K562 (cell line): ENCODE measurements around the gene LDLRAD1.

Experiments used
- CREB1 ChIP-seq, 2 experiments: sonication (generic) in 1 of 2; formaldehyde crosslinking in 1 of 2; IDR thresholded peaks; 2 replicates each; pipeline versions ENCODE4 v1.6.1 to v1.8.0; 2012 to 2022; ENCODE audit warnings: inconsistent platforms in 1 of 2, mild to moderate bottlenecking in 1 of 2, missing genetic modification reagents in 1 of 2, moderate library complexity in 1 of 2
- EZH2 ChIP-seq: IDR thresholded peaks from 2 replicates; pipeline ENCODE4 v1.6.1; 2012; ENCODE audit warnings: low read depth, mild to moderate bottlenecking, inconsistent platforms, low read length, borderline replicate concordance
- FOXJ3 ChIP-seq: sonication (generic); formaldehyde crosslinking; IDR thresholded peaks from 2 replicates; pipeline ENCODE4 v1.4.0; 2020; ENCODE audit warnings: mild to moderate bottlenecking, missing genetic modification reagents
- FOXP1 ChIP-seq: sonication (generic); formaldehyde crosslinking; IDR thresholded peaks from 2 replicates; pipeline ENCODE4 v1.8.0; 2022; ENCODE audit warnings: mild to moderate bottlenecking, missing genetic modification reagents
- MCM7 ChIP-seq, 2 experiments: fragments of 450-650 bp; IDR thresholded peaks; 2 replicates each; pipeline ENCODE4 v1.6.1; 2016 to 2018
- NR3C1 ChIP-seq: sonication (generic); formaldehyde crosslinking; IDR thresholded peaks from 2 replicates; pipeline ENCODE4 v1.8.1; 2022; ENCODE audit warnings: missing genetic modification reagents
- RB1 ChIP-seq: fragments of 450-650 bp; IDR thresholded peaks from 2 replicates; pipeline ENCODE4 v1.6.1; 2017; ENCODE audit warnings: low read depth, mild to moderate bottlenecking
- XRCC3 ChIP-seq: fragments of 450-650 bp; IDR thresholded peaks from 2 replicates; pipeline ENCODE4 v1.6.1; 2017; ENCODE audit warnings: mild to moderate bottlenecking, moderate library complexity
- ZNF436 ChIP-seq: fragments of 250-450, 450-650 bp; sonication (Bioruptor Pico); formaldehyde crosslinking; IDR thresholded peaks from 2 replicates; pipeline ENCODE4 v1.7.0; 2020; ENCODE audit warnings: mild to moderate bottlenecking
- TF ChIP-seq, protein P1 (sequence below), 3 experiments: IDR thresholded peaks in 2 of 3; conservative IDR thresholded peaks in 1 of 3; 2 replicates each; pipeline ENCODE4 v1.5.1; 2011 to 2012; ENCODE audit warnings: low read length in 3 of 3, mild to moderate bottlenecking in 3 of 3, control low read depth in 2 of 3, improper control_type of control experiment in 1 of 3, inconsistent platforms in 1 of 3, low read depth in 1 of 3, mixed read lengths in 1 of 3, moderate library complexity in 1 of 3; ENCODE audit not compliant: insufficient read depth in 2 of 3

DNA sequence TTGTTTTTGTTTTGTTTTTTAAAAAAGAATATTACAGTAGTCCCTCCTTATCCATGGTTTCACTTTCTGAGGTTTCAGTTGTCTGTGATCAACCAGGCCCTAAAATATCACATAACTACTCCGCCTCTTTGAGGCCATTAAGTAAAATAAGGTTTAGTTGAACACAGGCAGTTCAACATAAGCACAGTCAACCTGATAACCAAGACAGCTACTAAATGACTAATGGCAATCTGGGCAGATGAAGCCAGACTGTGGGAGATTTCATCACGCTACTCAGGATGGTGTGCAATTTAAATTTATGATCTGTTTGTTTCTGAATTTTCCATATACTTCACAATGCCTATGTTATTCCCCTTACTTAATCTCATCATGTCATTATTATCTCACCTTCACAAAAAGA lies 30.1 kb downstream of the LDLRAD1 start:
- no peak for TF ChIP-seq RB1
- no peak for TF ChIP-seq ZNF436 (CRISPR knock-in tag)
- TF ChIP-seq CREB1 (IDR thresholded peaks at IDR 0.05) = no peak
- no peak for TF ChIP-seq CREB1 (CRISPR knock-in tag; IDR thresholded peaks at IDR 0.05)
- TF ChIP-seq FOXP1 (CRISPR knock-in tag) = no peak
- TF ChIP-seq XRCC3 = no peak
- no peak for TF ChIP-seq EZH2
- TF ChIP-seq NR3C1 (CRISPR knock-in tag) = no peak
- no peak for TF ChIP-seq MCM7 (IDR thresholded peaks at IDR 0.05)
- no peak for TF ChIP-seq FOXJ3 (CRISPR knock-in tag)
- TF ChIP-seq, protein P1, sequence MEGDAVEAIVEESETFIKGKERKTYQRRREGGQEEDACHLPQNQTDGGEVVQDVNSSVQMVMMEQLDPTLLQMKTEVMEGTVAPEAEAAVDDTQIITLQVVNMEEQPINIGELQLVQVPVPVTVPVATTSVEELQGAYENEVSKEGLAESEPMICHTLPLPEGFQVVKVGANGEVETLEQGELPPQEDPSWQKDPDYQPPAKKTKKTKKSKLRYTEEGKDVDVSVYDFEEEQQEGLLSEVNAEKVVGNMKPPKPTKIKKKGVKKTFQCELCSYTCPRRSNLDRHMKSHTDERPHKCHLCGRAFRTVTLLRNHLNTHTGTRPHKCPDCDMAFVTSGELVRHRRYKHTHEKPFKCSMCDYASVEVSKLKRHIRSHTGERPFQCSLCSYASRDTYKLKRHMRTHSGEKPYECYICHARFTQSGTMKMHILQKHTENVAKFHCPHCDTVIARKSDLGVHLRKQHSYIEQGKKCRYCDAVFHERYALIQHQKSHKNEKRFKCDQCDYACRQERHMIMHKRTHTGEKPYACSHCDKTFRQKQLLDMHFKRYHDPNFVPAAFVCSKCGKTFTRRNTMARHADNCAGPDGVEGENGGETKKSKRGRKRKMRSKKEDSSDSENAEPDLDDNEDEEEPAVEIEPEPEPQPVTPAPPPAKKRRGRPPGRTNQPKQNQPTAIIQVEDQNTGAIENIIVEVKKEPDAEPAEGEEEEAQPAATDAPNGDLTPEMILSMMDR (IDR thresholded peaks at IDR 0.05 in 2 of 3, conservative IDR thresholded peaks at IDR 0.05 in 1 of 3; ENCODE audit: insufficient read depth in 2 of 3, low read depth in 1 of 3, low read length in 3 of 3) = no peak
